Measurements from ENCODE around the gene PCDH20. TPM values are rescaled to one million over a fixed set of nuclear protein-coding genes. Genes with fewer than 3 reads are reported as not detected.

Gene PCDH20
- total RNA-seq, 6 experiments from 2014 or later: 0.61 to 8.8 (median 0.77) TPM

DNA sequence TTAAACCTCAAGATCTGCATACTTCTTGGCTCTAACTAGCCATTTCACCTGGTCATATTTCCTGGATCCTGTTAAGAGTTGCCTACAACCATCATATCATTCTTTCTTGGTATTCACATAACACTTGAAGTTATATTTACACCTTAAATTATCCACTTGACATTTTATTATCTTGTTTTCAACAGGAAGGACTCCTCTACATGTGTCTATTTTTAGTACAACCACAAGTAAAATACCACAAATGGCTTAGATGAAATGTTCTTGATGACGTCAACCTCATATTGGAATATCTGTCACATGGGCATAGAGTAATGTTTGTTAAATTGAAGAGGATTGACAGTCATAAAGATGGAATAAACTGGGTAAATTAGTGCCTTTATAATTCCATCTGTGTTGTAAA, 9.4 kb downstream of the PCDH20 start:
- no peak overlapping the region for H3K4me3 ChIP-seq
- TF ChIP-seq POLR2A (IDR thresholded peaks at IDR 0.05): no peak
- TF ChIP-seq, protein P1, sequence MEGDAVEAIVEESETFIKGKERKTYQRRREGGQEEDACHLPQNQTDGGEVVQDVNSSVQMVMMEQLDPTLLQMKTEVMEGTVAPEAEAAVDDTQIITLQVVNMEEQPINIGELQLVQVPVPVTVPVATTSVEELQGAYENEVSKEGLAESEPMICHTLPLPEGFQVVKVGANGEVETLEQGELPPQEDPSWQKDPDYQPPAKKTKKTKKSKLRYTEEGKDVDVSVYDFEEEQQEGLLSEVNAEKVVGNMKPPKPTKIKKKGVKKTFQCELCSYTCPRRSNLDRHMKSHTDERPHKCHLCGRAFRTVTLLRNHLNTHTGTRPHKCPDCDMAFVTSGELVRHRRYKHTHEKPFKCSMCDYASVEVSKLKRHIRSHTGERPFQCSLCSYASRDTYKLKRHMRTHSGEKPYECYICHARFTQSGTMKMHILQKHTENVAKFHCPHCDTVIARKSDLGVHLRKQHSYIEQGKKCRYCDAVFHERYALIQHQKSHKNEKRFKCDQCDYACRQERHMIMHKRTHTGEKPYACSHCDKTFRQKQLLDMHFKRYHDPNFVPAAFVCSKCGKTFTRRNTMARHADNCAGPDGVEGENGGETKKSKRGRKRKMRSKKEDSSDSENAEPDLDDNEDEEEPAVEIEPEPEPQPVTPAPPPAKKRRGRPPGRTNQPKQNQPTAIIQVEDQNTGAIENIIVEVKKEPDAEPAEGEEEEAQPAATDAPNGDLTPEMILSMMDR (IDR thresholded peaks at IDR 0.05): no peak
- DNase-seq (no peak), ATAC-seq (no peak)
- no peaks in the 10 kb centered on the region for H3K36me3 ChIP-seq
- no peak overlapping the region for H3K27ac ChIP-seq
- H3K27me3 ChIP-seq: no peaks in the 10 kb centered on the region
- no peaks in the 10 kb centered on the region for H3K4me1 ChIP-seq
- WGBS (ENCODE audit: insufficient coverage, low coverage, low lambda C conversion rate, missing lambda C conversion rate): 65% methylated on average over 1 of the region's 1 CpG
- intact Hi-C loops (cut with DNase I): no loop called here
- no peaks in the 10 kb centered on the region for H3K9me3 ChIP-seq

DNA sequence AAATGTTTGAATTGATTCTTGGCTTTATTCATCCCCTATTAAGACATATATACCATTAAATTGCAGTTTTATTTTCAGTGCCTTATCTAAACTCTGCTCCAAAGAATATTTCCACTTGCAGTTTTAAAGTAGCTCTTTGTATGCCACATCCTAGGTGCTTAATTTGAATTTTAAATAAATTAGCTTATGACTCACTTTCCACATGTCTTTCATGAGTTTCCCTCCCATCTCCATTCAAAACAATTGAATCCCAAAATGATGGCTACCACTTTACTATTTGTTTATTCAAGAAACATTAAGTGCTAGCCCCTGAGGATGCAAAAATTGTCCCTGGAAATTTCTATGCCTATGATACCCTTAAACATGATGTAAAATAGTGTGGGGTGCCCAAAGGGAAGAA, 19.5 kb downstream of the PCDH20 start:
- Histone ChIP-seq H3K27me3 (no peaks in the 10 kb centered on the region), H3K4me1 (no peaks in the 10 kb centered on the region), H3K27ac (no peak overlapping the region), H3K9me3 (no peaks in the 10 kb centered on the region), H3K4me3 (no peak overlapping the region), H3K36me3 (no peaks in the 10 kb centered on the region)
- DNase-seq: no peak
- no peak for ATAC-seq
- no peak for TF ChIP-seq POLR2A (IDR thresholded peaks at IDR 0.05)
- TF ChIP-seq, protein P1 (IDR thresholded peaks at IDR 0.05): no peak
- intact Hi-C loops (cut with DNase I): no loop called here

DNA sequence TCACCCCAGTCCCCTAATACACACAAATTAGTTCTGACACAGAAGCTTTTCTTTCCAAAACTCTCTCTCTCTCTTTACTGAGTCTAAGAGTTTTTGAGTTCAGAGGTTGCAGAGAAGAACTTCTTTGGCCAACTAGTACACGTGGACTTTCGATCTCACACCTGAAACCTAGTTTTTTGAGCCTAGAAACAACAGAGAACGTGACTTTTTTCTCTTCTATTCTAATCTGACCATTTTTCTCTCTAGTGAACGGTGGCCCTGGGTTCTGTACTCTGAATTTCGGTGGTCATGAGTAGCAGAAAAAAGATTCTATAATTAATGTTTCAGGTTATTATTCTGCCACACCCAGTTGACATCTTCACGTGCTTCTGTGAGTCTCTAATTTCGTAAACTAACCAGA, 24.2 kb downstream of the PCDH20 start:
- intact Hi-C loops (cut with DNase I): no loop called here
- ATAC-seq (no peak), DNase-seq (no peak)
- Histone ChIP-seq H3K27ac (no peak overlapping the region), H3K4me1 (no peaks in the 10 kb centered on the region), H3K4me3 (no peak overlapping the region), H3K9me3 (no peaks in the 10 kb centered on the region), H3K36me3 (no peaks in the 10 kb centered on the region), H3K27me3 (no peaks in the 10 kb centered on the region)
- WGBS (ENCODE audit: insufficient coverage, low coverage, low lambda C conversion rate, missing lambda C conversion rate): 44% methylated on average over 7 of the region's 7 CpGs
- TF ChIP-seq, protein P1 (IDR thresholded peaks at IDR 0.05): no peak
- no peak for TF ChIP-seq POLR2A (IDR thresholded peaks at IDR 0.05)

DNA sequence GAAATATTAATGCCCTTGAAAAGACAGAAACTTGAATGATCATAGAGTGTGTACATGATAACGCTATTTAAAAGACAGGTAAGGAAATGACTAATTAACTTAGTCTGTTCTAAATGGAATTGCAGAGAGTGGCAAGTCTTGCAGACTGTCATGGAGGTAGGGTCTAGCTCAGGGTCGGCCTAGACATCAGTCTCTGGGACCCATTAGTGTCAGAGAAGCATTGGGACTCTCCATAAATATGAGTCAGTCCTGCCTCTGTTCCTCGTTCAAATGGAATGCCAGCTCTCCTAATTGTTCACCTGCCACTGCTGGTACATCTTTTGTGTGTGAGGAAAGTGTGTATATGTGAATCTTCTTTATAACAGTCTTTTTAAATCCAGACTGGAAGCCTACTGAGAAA, 28.0 kb downstream of the PCDH20 start:
- Histone ChIP-seq H3K36me3 (no peaks in the 10 kb centered on the region), H3K4me1 (no peaks in the 10 kb centered on the region), H3K9me3 (no peaks in the 10 kb centered on the region), H3K4me3 (no peak overlapping the region), H3K27ac (no peak overlapping the region), H3K27me3 (no peaks in the 10 kb centered on the region)
- WGBS (ENCODE audit: insufficient coverage, low coverage, low lambda C conversion rate, missing lambda C conversion rate): 24% methylated on average over 3 of the region's 3 CpGs
- TF ChIP-seq POLR2A (IDR thresholded peaks at IDR 0.05): no peak
- TF ChIP-seq, protein P1 (IDR thresholded peaks at IDR 0.05): no peak
- no peak for DNase-seq
- no peak for ATAC-seq
- intact Hi-C loops (cut with DNase I): no loop called here

DNA sequence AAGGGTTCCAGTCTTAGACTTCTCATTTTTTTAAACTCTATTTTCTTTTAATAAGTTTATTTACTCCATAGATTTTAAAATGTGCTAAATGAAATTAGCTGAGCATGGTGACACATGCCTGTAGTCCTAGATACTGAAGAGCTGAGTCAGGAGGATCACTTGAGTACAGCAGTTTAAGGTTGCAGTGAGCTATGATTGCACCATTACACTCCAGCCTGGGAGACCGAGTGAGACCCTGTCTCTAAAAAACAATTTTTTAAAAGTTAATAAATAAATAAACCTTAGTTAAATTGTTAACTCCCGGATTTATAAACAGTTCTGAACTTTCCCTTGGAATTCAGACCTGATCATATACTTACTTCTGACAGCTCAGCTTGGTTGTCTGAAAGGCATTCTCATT, 32.5 kb downstream of the PCDH20 start:
- H3K36me3 ChIP-seq: no peaks in the 10 kb centered on the region
- TF ChIP-seq, protein P1 (IDR thresholded peaks at IDR 0.05): no peak
- TF ChIP-seq POLR2A (IDR thresholded peaks at IDR 0.05): no peak
- H3K4me1 ChIP-seq: no peaks in the 10 kb centered on the region
- intact Hi-C loops (cut with DNase I): no loop called here
- no peaks in the 10 kb centered on the region for H3K27me3 ChIP-seq
- ATAC-seq (no peak), DNase-seq (no peak)
- no peak overlapping the region for H3K27ac ChIP-seq
- no peak overlapping the region for H3K4me3 ChIP-seq
- H3K9me3 ChIP-seq: no peaks in the 10 kb centered on the region
- 43% methylated on average over 2 of the region's 2 CpGs for WGBS (ENCODE audit: insufficient coverage, low coverage, low lambda C conversion rate, missing lambda C conversion rate)

Data from right lobe of liver (tissue), 6 donors.